ENCODE data around the gene ABHD12B. TPM values are rescaled to one million over a fixed set of nuclear protein-coding genes. Genes with fewer than 3 reads are reported as not detected.

ABHD12B gene
- total and polyA plus RNA-seq, 2 of the 13 experiments (the other 11 are each of a cell fraction or from before 2014, with no cell fraction given), result not detected

DNA sequence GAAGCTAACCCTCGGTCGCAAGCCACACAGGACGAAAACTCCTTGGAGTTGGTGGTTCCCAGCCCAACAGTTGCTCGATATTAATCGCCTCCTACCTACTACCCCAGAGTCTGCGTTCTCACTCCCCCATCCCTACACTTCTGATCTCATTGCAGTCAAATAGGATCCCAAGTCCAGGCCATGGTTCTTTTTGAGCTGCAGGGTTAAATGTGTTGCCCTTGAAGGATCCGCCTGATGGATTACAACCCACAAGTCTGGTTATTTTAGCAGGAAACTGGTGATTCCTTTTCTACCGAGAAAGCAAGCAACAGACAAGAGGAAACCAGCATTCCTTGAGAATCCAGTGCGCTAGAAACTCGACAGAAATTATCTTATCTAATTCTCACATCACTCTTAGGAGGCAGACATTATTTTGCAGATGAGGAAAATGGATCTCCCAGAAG lies 40.1 kb upstream of the ABHD12B start:
- no peak for FAIRE-seq
- Histone ChIP-seq H3K9me3 (ENCODE audit: low read length) (no peaks in the 10 kb centered on the region), H3K36me3 (replicated peaks in 1 of 2; ENCODE audit: control insufficient read depth in 1 of 2, insufficient read depth in 2 of 2, low read length in 2 of 2) (no peaks in the 10 kb centered on the region), H3K4me2 (ENCODE audit: low read depth, low read length) (peak overlapping the region; percentile 99), H3K27ac (ENCODE audit: extremely low read length, insufficient read depth, low read length) (no peak overlapping the region), H4K20me1 (ENCODE audit: insufficient read depth, low read length) (no peaks in the 10 kb centered on the region; the same call in 1 of the 2 replicates), H3K27me3 (ENCODE audit: control insufficient read depth in 1 of 2, insufficient read depth in 2 of 2, low read length in 2 of 2) (peaks cover 0 to 17% of the 10 kb centered on the region in 2 experiments; a peak in 1 of 5 replicates), H3K79me2 (ENCODE audit: insufficient read depth, low read length) (peaks cover 14% of the 10 kb centered on the region), H3K4me3 (replicated peaks in 1 of 3; ENCODE audit: insufficient read depth in 1 of 3, low read depth in 2 of 3, low read length in 3 of 3) (peak overlapping the region; percentile 71 to 86 (median 77)), H2AFZ (ENCODE audit: low read length) (peak overlapping the region; percentile 44), H3K9ac (ENCODE audit: insufficient read depth, low read depth, low read length) (peak overlapping the region; percentile 55), H3K4me1 (ENCODE audit: insufficient read depth, low read length) (peaks cover 83% of the 10 kb centered on the region)
- no TSS peak for BruUV-seq (replicated peaks)
- in situ Hi-C loops (cut with HindIII; ENCODE audit: extremely low pct_ligation_motif_present, low pct_unique_long_range_greater_than_20kb) (no loop called here), intact Hi-C loops (cut with micrococcal nuclease; ENCODE audit: unreplicated experiment) (loop anchor here (5.0 kb wide), 1 partner anchor 106 kb away; no protein-coding TSS in a partner anchor)
- WGBS (ENCODE audit: low lambda C conversion rate), result 7% methylated on average over 10 of the region's 10 CpGs
- no peak for DNase-seq (ENCODE audit: low spot score)
- peak; percentile 10 for ATAC-seq
- ChIA-PET CTCF (ENCODE audit: low intra/inter-chr PET ratio, low total read pairs) (no interaction called here), POLR2A (interaction anchor here (3.7 kb wide), 1 partner anchor 113 kb away, joined by 13 read pairs; the partner anchor contains the start of gene PYGL)
- TF ChIP-seq GTF2F1 (IDR thresholded peaks at IDR 0.05; ENCODE audit: low read length), result no peak
- 0 out of 2 replicates have a peak, but pooled peaks have one; percentile 71 for TF ChIP-seq CBX2 (IDR thresholded peaks at IDR 0.05; ENCODE audit: low read depth, low read length)
- TF ChIP-seq CBX2 (CRISPR knock-in tag; IDR thresholded peaks at IDR 0.05; ENCODE audit: low read depth), result no peak
- TF ChIP-seq, protein P1, sequence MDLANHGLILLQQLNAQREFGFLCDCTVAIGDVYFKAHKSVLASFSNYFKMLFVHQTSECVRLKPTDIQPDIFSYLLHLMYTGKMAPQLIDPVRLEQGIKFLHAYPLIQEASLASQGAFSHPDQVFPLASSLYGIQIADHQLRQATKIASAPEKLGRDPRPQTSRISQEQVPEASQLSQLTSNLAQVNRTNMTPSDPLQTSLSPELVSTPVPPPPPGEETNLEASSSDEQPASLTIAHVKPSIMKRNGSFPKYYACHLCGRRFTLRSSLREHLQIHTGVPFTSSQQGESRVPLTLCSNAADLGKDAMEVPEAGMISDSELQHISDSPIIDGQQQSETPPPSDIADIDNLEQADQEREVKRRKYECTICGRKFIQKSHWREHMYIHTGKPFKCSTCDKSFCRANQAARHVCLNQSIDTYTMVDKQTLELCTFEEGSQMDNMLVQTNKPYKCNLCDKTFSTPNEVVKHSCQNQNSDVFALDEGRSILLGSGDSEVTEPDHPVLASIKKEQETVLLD (CRISPR knock-in tag; IDR thresholded peaks at IDR 0.05; ENCODE audit: low read depth), result 0 out of 2 replicates have a peak, but pooled peaks have one; percentile 8
- TF ChIP-seq ZNF713 (CRISPR knock-in tag; IDR thresholded peaks at IDR 0.05), result no peak
- TF ChIP-seq, protein P2, sequence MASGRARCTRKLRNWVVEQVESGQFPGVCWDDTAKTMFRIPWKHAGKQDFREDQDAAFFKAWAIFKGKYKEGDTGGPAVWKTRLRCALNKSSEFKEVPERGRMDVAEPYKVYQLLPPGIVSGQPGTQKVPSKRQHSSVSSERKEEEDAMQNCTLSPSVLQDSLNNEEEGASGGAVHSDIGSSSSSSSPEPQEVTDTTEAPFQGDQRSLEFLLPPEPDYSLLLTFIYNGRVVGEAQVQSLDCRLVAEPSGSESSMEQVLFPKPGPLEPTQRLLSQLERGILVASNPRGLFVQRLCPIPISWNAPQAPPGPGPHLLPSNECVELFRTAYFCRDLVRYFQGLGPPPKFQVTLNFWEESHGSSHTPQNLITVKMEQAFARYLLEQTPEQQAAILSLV (CRISPR knock-in tag; IDR thresholded peaks at IDR 0.05; ENCODE audit: borderline replicate concordance), result no peak
- no peak for TF ChIP-seq HNRNPL (IDR thresholded peaks at IDR 0.05; ENCODE audit: low read depth, low read length)
- peak; percentile 52; the same call in 1 of the 2 replicates for TF ChIP-seq ZSCAN29 (CRISPR knock-in tag; conservative IDR thresholded peaks at IDR 0.05)
- no peak for TF ChIP-seq ZSCAN21 (CRISPR knock-in tag; IDR thresholded peaks at IDR 0.05; ENCODE audit: borderline replicate concordance)
- TF ChIP-seq MAF1 (CRISPR knock-in tag; IDR thresholded peaks at IDR 0.05; ENCODE audit: borderline replicate concordance), result no peak
- TF ChIP-seq, protein P3, sequence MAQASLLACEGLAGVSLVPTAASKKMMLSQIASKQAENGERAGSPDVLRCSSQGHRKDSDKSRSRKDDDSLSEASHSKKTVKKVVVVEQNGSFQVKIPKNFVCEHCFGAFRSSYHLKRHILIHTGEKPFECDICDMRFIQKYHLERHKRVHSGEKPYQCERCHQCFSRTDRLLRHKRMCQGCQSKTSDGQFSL (CRISPR knock-in tag; IDR thresholded peaks at IDR 0.05), result no peak
- TF ChIP-seq, protein P4, sequence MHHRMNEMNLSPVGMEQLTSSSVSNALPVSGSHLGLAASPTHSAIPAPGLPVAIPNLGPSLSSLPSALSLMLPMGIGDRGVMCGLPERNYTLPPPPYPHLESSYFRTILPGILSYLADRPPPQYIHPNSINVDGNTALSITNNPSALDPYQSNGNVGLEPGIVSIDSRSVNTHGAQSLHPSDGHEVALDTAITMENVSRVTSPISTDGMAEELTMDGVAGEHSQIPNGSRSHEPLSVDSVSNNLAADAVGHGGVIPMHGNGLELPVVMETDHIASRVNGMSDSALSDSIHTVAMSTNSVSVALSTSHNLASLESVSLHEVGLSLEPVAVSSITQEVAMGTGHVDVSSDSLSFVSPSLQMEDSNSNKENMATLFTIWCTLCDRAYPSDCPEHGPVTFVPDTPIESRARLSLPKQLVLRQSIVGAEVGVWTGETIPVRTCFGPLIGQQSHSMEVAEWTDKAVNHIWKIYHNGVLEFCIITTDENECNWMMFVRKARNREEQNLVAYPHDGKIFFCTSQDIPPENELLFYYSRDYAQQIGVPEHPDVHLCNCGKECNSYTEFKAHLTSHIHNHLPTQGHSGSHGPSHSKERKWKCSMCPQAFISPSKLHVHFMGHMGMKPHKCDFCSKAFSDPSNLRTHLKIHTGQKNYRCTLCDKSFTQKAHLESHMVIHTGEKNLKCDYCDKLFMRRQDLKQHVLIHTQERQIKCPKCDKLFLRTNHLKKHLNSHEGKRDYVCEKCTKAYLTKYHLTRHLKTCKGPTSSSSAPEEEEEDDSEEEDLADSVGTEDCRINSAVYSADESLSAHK (CRISPR knock-in tag; IDR thresholded peaks at IDR 0.05; ENCODE audit: borderline replicate concordance), result no peak
- no peak for TF ChIP-seq ZNF792 (CRISPR knock-in tag; IDR thresholded peaks at IDR 0.05)
- TF ChIP-seq, protein P5, sequence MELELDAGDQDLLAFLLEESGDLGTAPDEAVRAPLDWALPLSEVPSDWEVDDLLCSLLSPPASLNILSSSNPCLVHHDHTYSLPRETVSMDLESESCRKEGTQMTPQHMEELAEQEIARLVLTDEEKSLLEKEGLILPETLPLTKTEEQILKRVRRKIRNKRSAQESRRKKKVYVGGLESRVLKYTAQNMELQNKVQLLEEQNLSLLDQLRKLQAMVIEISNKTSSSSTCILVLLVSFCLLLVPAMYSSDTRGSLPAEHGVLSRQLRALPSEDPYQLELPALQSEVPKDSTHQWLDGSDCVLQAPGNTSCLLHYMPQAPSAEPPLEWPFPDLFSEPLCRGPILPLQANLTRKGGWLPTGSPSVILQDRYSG (CRISPR knock-in tag; IDR thresholded peaks at IDR 0.05), result no peak
- no peak for TF ChIP-seq NFE2L1 (CRISPR knock-in tag; IDR thresholded peaks at IDR 0.05; ENCODE audit: borderline replicate concordance)
- TF ChIP-seq ZFP36L1 (CRISPR knock-in tag; IDR thresholded peaks at IDR 0.05), result no peak
